ENCODE data around the gene KNL1.

GRCh38 chr15:40597024-40597423 is 3.0 kb downstream of the KNL1 start:
- TF ChIP-seq CTCF (IDR thresholded peaks at IDR 0.05) (no peak), ZFX (IDR thresholded peaks at IDR 0.05; ENCODE audit: borderline replicate concordance) (no peak)
